RWPE2 (cell line): Measurements from ENCODE around the gene TTC28.

Experiments used
- ATAC-seq: fragments of 200-7000 bp; cut with Tn5 transposase; 3 replicates; pipeline ENCODE4 v1.9.1; 2021; ENCODE audit warnings: low read depth
- DNase-seq: peaks from one replicate; pipeline ENCODE4 v3.0.0-alpha.2; 2020; ENCODE audit warnings: low spot score
- H3K27ac ChIP-seq: fragments of 450-650 bp; 2 replicates; pipeline ENCODE4 v1.5.1; 2017; ENCODE audit warnings: mild to moderate bottlenecking; ENCODE audit not compliant: poor library complexity, severe bottlenecking
- H3K27me3 ChIP-seq: fragments of 250-450 bp; sonication (Bioruptor Pico); 2 replicates; pipeline ENCODE4 v1.5.1; 2021; ENCODE audit warnings: mild to moderate bottlenecking, moderate library complexity; ENCODE audit not compliant: insufficient read depth, poor library complexity, severe bottlenecking
- H3K36me3 ChIP-seq: fragments of 250-450 bp; sonication (Bioruptor Pico); 2 replicates; pipeline ENCODE4 v1.5.1; 2020; ENCODE audit warnings: low read depth, mild to moderate bottlenecking, moderate library complexity
- H3K4me1 ChIP-seq: fragments of 250-450 bp; sonication (Bioruptor Pico); 2 replicates; pipeline ENCODE4 v1.5.1; 2021; ENCODE audit warnings: mild to moderate bottlenecking, moderate library complexity; ENCODE audit not compliant: insufficient read depth, poor library complexity, severe bottlenecking
- H3K4me3 ChIP-seq: fragments of 250-450 bp; sonication (Bioruptor Pico); 2 replicates; pipeline ENCODE4 v1.5.1; 2021; ENCODE audit warnings: mild to moderate bottlenecking, moderate library complexity; ENCODE audit not compliant: severe bottlenecking
- H3K9me3 ChIP-seq: fragments of 250-450 bp; sonication (Bioruptor Pico); 2 replicates; pipeline ENCODE4 v1.5.1; 2021; ENCODE audit warnings: mild to moderate bottlenecking, moderate library complexity; ENCODE audit not compliant: severe bottlenecking
- TF ChIP-seq, protein P1 (sequence below): fragments of 450-650 bp; IDR thresholded peaks from one replicate; pipeline ENCODE4 v1.5.1; 2017; ENCODE audit warnings: mild to moderate bottlenecking, moderate library complexity; ENCODE audit not compliant: poor library complexity, severe bottlenecking

Gene TTC28

DNA sequence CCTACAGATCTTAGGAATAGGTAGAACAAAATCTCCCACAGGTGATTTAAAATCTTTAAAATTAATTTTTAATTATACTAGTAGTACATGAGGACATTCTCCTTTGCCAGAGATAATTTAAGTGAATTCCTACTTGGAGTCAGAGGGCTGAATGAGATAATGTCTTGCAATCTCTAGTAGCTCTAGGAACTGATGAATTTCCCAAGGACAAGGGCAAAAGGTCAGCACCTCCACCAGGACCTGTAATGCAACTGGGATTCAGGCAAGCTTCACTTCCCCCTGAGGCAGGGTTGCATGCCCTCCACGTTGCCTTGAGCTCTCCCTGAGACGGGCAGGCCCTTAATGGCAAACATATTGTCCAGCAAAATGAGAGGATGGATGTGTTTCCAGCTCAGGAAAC is 430.2 kb downstream of the TTC28 start:
- Histone ChIP-seq H3K4me3 (no peak overlapping the region), H3K4me1 (no peaks in the 10 kb centered on the region), H3K36me3 (no peaks in the 10 kb centered on the region), H3K9me3 (no peaks in the 10 kb centered on the region), H3K27me3 (no peaks in the 10 kb centered on the region), H3K27ac (no peak overlapping the region)
- DNase-seq (no peak), ATAC-seq (no peak)
- TF ChIP-seq, protein P1, sequence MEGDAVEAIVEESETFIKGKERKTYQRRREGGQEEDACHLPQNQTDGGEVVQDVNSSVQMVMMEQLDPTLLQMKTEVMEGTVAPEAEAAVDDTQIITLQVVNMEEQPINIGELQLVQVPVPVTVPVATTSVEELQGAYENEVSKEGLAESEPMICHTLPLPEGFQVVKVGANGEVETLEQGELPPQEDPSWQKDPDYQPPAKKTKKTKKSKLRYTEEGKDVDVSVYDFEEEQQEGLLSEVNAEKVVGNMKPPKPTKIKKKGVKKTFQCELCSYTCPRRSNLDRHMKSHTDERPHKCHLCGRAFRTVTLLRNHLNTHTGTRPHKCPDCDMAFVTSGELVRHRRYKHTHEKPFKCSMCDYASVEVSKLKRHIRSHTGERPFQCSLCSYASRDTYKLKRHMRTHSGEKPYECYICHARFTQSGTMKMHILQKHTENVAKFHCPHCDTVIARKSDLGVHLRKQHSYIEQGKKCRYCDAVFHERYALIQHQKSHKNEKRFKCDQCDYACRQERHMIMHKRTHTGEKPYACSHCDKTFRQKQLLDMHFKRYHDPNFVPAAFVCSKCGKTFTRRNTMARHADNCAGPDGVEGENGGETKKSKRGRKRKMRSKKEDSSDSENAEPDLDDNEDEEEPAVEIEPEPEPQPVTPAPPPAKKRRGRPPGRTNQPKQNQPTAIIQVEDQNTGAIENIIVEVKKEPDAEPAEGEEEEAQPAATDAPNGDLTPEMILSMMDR: no peak

DNA sequence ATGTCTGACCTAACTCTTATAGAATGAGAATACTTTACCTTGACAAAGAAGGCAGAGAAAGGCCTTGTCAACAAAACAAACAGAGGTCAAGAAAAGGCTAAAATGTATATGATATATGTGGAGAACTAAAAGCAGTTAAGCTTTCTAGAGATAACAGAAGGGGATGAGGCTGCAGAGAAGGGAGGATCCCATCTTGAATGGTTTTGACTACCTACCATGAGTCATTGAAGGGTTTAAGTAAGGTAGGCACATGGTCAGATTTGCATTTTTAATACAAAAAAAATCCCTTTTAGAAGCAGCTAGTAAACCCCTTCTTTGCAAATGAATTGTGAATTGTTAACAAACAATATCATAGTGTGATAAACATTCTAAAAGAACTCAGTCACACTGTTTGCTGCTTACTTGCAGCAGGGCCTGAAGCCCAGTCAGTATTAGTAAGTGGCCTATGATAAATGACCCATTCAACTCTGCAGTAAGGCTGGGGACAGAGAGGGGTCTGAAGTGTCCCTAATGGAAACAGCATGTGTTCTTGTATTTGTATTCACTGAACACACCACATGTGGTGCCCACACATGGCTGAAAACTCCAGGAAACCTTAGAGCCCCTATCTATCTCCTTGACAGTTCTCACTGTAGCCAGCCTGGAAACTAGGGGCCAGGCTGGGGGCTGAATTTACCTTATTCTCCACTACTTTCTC is 431.8 kb downstream of the TTC28 start:
- no peaks in the 10 kb centered on the region for H3K27me3 ChIP-seq
- no peaks in the 10 kb centered on the region for H3K4me1 ChIP-seq
- TF ChIP-seq, protein P1: no peak
- ATAC-seq (no peak), DNase-seq (no peak)
- no peaks in the 10 kb centered on the region for H3K9me3 ChIP-seq
- no peak overlapping the region for H3K27ac ChIP-seq
- no peaks in the 10 kb centered on the region for H3K36me3 ChIP-seq
- H3K4me3 ChIP-seq: no peak overlapping the region

DNA sequence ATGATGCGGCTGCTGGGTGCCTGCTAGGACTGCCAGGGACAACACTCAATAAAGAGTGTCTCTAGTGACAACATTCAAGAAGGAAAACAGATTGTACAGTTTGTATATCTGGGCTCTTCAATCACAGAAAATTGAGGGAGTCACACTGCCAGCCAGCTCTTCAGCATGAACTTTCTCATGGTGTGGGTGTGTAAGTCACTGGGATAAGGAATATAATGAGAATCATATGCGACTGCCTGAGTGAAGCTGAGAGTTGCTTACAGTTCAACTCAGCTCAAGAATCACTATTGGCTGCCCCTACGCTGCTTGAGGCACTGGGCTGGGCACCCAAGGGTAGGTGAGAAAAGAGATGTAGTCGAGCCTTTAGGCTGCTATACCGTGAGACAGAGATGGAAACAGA is 432.5 kb downstream of the TTC28 start:
- no peaks in the 10 kb centered on the region for H3K27me3 ChIP-seq
- DNase-seq: no peak
- no peak for ATAC-seq
- H3K4me3 ChIP-seq: no peak overlapping the region
- no peaks in the 10 kb centered on the region for H3K36me3 ChIP-seq
- H3K27ac ChIP-seq: no peak overlapping the region
- no peaks in the 10 kb centered on the region for H3K9me3 ChIP-seq
- TF ChIP-seq, protein P1: no peak
- H3K4me1 ChIP-seq: no peaks in the 10 kb centered on the region

DNA sequence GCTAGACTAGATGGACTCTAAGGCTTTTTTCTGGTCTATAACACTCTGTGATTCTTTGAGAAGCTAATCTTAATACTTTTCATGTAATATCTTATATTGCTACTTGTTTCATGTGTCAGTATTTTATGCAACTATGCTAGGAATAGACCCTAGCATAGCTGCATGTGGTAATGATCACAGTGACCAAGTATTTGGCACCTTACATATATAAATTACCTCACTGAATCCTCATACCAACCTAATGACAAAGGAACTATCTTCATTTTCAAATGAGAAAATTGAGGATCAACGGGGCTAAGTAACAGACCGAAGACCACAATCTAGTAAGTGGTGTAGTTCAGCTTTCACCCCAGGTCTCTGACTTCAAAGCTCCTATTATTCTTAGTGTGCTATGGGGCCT is 433.2 kb downstream of the TTC28 start:
- Histone ChIP-seq H3K4me3 (no peak overlapping the region), H3K36me3 (no peaks in the 10 kb centered on the region), H3K27me3 (no peaks in the 10 kb centered on the region), H3K9me3 (no peaks in the 10 kb centered on the region), H3K4me1 (no peaks in the 10 kb centered on the region), H3K27ac (no peak overlapping the region)
- TF ChIP-seq, protein P1: no peak
- no peak for DNase-seq
- ATAC-seq: no peak

DNA sequence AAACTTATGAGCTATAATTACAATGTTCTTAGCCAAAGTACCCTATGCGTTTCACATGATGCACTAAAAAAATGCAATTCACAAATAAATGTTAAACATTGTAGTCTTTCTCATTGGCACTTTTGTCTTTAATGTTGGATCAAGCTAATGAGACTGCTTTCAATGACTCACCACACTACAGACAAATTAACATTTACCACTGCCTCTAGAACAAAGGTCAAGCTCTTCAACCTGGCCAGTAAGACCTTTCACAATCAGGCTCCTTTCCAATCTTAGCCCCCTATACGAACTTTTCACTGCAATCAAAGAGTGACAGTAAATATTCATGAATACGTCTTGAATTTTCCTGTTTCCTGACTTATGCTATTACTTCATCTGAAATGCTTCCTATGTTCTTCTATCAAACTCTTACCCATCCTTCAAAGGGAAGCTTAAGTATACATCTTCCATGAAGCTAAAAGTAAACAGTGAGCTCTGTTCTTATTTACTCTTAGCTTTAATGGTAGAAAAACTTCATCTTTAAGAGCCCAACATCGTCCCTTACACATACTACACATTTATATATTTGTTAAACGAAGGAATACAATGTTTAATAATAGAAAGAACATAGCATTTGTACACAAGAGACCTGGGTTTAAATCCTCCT is 433.9 kb downstream of the TTC28 start:
- no peaks in the 10 kb centered on the region for H3K9me3 ChIP-seq
- no peak for DNase-seq
- TF ChIP-seq, protein P1: no peak
- no peak overlapping the region for H3K27ac ChIP-seq
- H3K36me3 ChIP-seq: no peaks in the 10 kb centered on the region
- H3K4me3 ChIP-seq: no peak overlapping the region
- no peaks in the 10 kb centered on the region for H3K27me3 ChIP-seq
- no peak for ATAC-seq
- H3K4me1 ChIP-seq: no peaks in the 10 kb centered on the region
